Measurements from ENCODE around the gene MSANTD1.

MSANTD1 gene

GRCh38 chr4:3263876-3264193 lies 14.9 kb downstream of the MSANTD1 start:
- no peak for DNase-seq (ENCODE audit: low read depth)

- no peak for DNase-seq (ENCODE audit: low read depth)
These were observed 17.1 kb downstream of the MSANTD1 start for GRCh38 chr4:3266076-3266475.

GRCh38 chr4:3267576-3268394 lies 18.8 kb downstream of the MSANTD1 start:
- DNase-seq (ENCODE audit: low read depth) = no peak

- DNase-seq (ENCODE audit: low read depth) = no peak
These were observed 19.6 kb downstream of the MSANTD1 start for GRCh38 chr4:3268395-3269104.

GRCh38 chr4:3269105-3269927 lies 20.4 kb downstream of the MSANTD1 start:
- DNase-seq (ENCODE audit: low read depth) = no peak

GRCh38 chr4:3269991-3270611 lies 21.1 kb downstream of the MSANTD1 start:
- no peak for DNase-seq (ENCODE audit: low read depth)

- DNase-seq (ENCODE audit: low read depth) = no peak
These were observed 22.2 kb downstream of the MSANTD1 start for GRCh38 chr4:3271131-3271530.

GRCh38 chr4:3276986-3277385 lies 28.0 kb downstream of the MSANTD1 start:
- peak; percentile 48 for DNase-seq (ENCODE audit: low read depth)

- DNase-seq (ENCODE audit: low read depth) = no peak
These were observed 31.5 kb downstream of the MSANTD1 start for GRCh38 chr4:3280466-3280865.

- no peak for DNase-seq (ENCODE audit: low read depth)
These were observed 34.5 kb downstream of the MSANTD1 start for GRCh38 chr4:3283483-3283882.

GRCh38 chr4:3283916-3284315 lies 35.0 kb downstream of the MSANTD1 start:
- no peak for DNase-seq (ENCODE audit: low read depth)

GRCh38 chr4:3284734-3285557 lies 36.0 kb downstream of the MSANTD1 start:
- DNase-seq (ENCODE audit: low read depth) = no peak

- DNase-seq (ENCODE audit: low read depth) = peak; percentile 80
These were observed 36.8 kb downstream of the MSANTD1 start for GRCh38 chr4:3285558-3286334.

GRCh38 chr4:3286335-3287175 lies 37.6 kb downstream of the MSANTD1 start:
- DNase-seq (ENCODE audit: low read depth) = no peak

GRCh38 chr4:3287271-3287971 lies 38.5 kb downstream of the MSANTD1 start:
- no peak for DNase-seq (ENCODE audit: low read depth)

- DNase-seq (ENCODE audit: low read depth) = no peak
These were observed 39.1 kb downstream of the MSANTD1 start for GRCh38 chr4:3287972-3288570.

GRCh38 chr4:3288571-3289094 lies 39.7 kb downstream of the MSANTD1 start:
- DNase-seq (ENCODE audit: low read depth) = no peak

GRCh38 chr4:3290476-3290875 lies 41.5 kb downstream of the MSANTD1 start:
- DNase-seq (ENCODE audit: low read depth) = no peak
